Glutamatergic neuron (in vitro differentiated cells): ENCODE data around the gene DLG2. TPM values are rescaled to one million over a fixed set of nuclear protein-coding genes. Genes with fewer than 3 reads are reported as not detected.

Experiments
- DNase-seq: peaks from one replicate; pipeline ENCODE4 v3.0.0; 2022
- H3K27ac Mint-ChIP-seq: one replicate; pipeline ENCODE4 v1.8.0; 2020; ENCODE audit warnings: mild to moderate bottlenecking, mixed read lengths, inconsistent platforms; ENCODE audit not compliant: unreplicated experiment
- H3K27me3 Mint-ChIP-seq: one replicate; pipeline ENCODE4 v1.8.0; 2020; ENCODE audit warnings: mild to moderate bottlenecking, moderate library complexity, mixed read lengths, inconsistent platforms; ENCODE audit not compliant: unreplicated experiment
- H3K36me3 Mint-ChIP-seq: one replicate; pipeline ENCODE4 v1.8.0; 2020; ENCODE audit warnings: mild to moderate bottlenecking, mixed read lengths, inconsistent platforms; ENCODE audit not compliant: unreplicated experiment
- H3K4me1 Mint-ChIP-seq: one replicate; pipeline ENCODE4 v1.8.0; 2020; ENCODE audit warnings: mild to moderate bottlenecking, low read depth, mixed read lengths, inconsistent platforms; ENCODE audit not compliant: unreplicated experiment
- H3K4me3 Mint-ChIP-seq: one replicate; pipeline ENCODE4 v1.8.0; 2020; ENCODE audit warnings: mild to moderate bottlenecking, mixed read lengths, inconsistent platforms; ENCODE audit not compliant: unreplicated experiment
- H3K9me3 Mint-ChIP-seq: one replicate; pipeline ENCODE4 v1.8.0; 2020; ENCODE audit warnings: mild to moderate bottlenecking, moderate library complexity, mixed read lengths, inconsistent platforms; ENCODE audit not compliant: unreplicated experiment
- CTCF ChIP-seq: fragments of 200-600 bp; sonication (generic); IDR thresholded peaks from one replicate; pipeline ENCODE4 v1.5.0; 2021; ENCODE audit not compliant: partially characterized antibody, unreplicated experiment
- total RNA-seq: library from RNA; stranded (reverse); fragmentation: NEBNext Ultra II Directional; extraction: Animal tissue kit (Norgen Biotek cat#: 25700); gene quantifications from one replicate; pipeline ENCODE4 v1.2.1, GENCODE V29; 2021; ENCODE audit not compliant: unreplicated experiment

The DLG2 gene
- total RNA-seq, 1 donor from 2014 or later: 2.9 TPM

GRCh38 chr11:84035645-84036044 lies 1591.5 kb downstream of the DLG2 start:
- Mint-ChIP-seq H3K27ac (no peak overlapping the region), H3K4me3 (no peak overlapping the region), H3K4me1 (no peaks in the 10 kb centered on the region), H3K36me3 (no peaks in the 10 kb centered on the region), H3K27me3 (no peaks in the 10 kb centered on the region), H3K9me3 (no peaks in the 10 kb centered on the region)
- DNase-seq: no peak
- no peak for TF ChIP-seq CTCF

- Mint-ChIP-seq H3K36me3 (no peaks in the 10 kb centered on the region), H3K27me3 (no peaks in the 10 kb centered on the region), H3K4me1 (no peaks in the 10 kb centered on the region), H3K4me3 (no peak overlapping the region), H3K9me3 (no peaks in the 10 kb centered on the region), H3K27ac (no peak overlapping the region)
- DNase-seq: no peak
- no peak for TF ChIP-seq CTCF
These were observed 1592.7 kb downstream of the DLG2 start for GRCh38 chr11:84034484-84034883.

GRCh38 chr11:84024266-84024665 lies 1602.9 kb downstream of the DLG2 start:
- H3K27ac Mint-ChIP-seq: no peak overlapping the region
- no peaks in the 10 kb centered on the region for H3K27me3 Mint-ChIP-seq
- H3K36me3 Mint-ChIP-seq: no peaks in the 10 kb centered on the region
- no peaks in the 10 kb centered on the region for H3K4me1 Mint-ChIP-seq
- no peak for DNase-seq
- H3K9me3 Mint-ChIP-seq: no peaks in the 10 kb centered on the region
- no peak for TF ChIP-seq CTCF
- no peak overlapping the region for H3K4me3 Mint-ChIP-seq

GRCh38 chr11:84022695-84023094 lies 1604.4 kb downstream of the DLG2 start:
- H3K27me3 Mint-ChIP-seq: no peaks in the 10 kb centered on the region
- DNase-seq: no peak
- H3K36me3 Mint-ChIP-seq: no peaks in the 10 kb centered on the region
- TF ChIP-seq CTCF: no peak
- H3K27ac Mint-ChIP-seq: no peak overlapping the region
- H3K4me3 Mint-ChIP-seq: no peak overlapping the region
- H3K4me1 Mint-ChIP-seq: no peaks in the 10 kb centered on the region
- H3K9me3 Mint-ChIP-seq: no peaks in the 10 kb centered on the region

- no peak for TF ChIP-seq CTCF
- H3K27me3 Mint-ChIP-seq: no peaks in the 10 kb centered on the region
- no peaks in the 10 kb centered on the region for H3K36me3 Mint-ChIP-seq
- no peaks in the 10 kb centered on the region for H3K9me3 Mint-ChIP-seq
- H3K27ac Mint-ChIP-seq: no peak overlapping the region
- H3K4me3 Mint-ChIP-seq: no peak overlapping the region
- no peaks in the 10 kb centered on the region for H3K4me1 Mint-ChIP-seq
- no peak for DNase-seq
These were observed 1604.9 kb downstream of the DLG2 start for GRCh38 chr11:84022201-84022600.
